Hepatocyte (in vitro differentiated cells): ENCODE measurements around the gene ANO1. TPM values are rescaled to one million over a fixed set of nuclear protein-coding genes. Genes with fewer than 3 reads are reported as not detected.

Source experiments
- DNase-seq: peaks from one replicate; pipeline ENCODE4 v3.0.0-alpha.2; 2016; ENCODE audit warnings: low spot score
- H2AFZ ChIP-seq: fragments of 200-600 bp; sonication (generic); 2 replicates; pipeline ENCODE4 v1.6.0; 2016; ENCODE audit warnings: antibody characterized with exemption, mild to moderate bottlenecking
- H3K27ac ChIP-seq: fragments of 200-600 bp; sonication (generic); 2 replicates; pipeline ENCODE4 v1.5.1; 2016; ENCODE audit warnings: mild to moderate bottlenecking
- H3K27me3 ChIP-seq: fragments of 200-600 bp; sonication (generic); 2 replicates; pipeline ENCODE4 v1.6.1; 2016
- H3K36me3 ChIP-seq: fragments of 200-600 bp; sonication (generic); replicated peaks from 2 replicates; pipeline ENCODE4 v1.5.1; 2016; ENCODE audit warnings: low read depth; ENCODE audit not compliant: insufficient read depth
- H3K4me1 ChIP-seq: fragments of 200-600 bp; sonication (generic); 2 replicates; pipeline ENCODE4 v1.5.1; 2016; ENCODE audit warnings: mild to moderate bottlenecking, moderate library complexity; ENCODE audit not compliant: insufficient read depth
- H3K4me2 ChIP-seq: fragments of 200-600 bp; sonication (generic); 2 replicates; pipeline ENCODE4 v1.6.0; 2016
- H3K4me3 ChIP-seq: fragments of 200-600 bp; sonication (generic); 2 replicates; pipeline ENCODE4 v1.5.1; 2016; ENCODE audit warnings: mild to moderate bottlenecking
- H3K79me2 ChIP-seq: fragments of 200-600 bp; sonication (generic); 2 replicates; pipeline ENCODE4 v1.6.0; 2017; ENCODE audit warnings: mild to moderate bottlenecking
- H3K9me2 ChIP-seq: fragments of 200-600 bp; sonication (generic); replicated peaks from 2 replicates; pipeline ENCODE4 v1.6.0; 2017; ENCODE audit warnings: mild to moderate bottlenecking; ENCODE audit not compliant: insufficient read depth
- H3K9me3 ChIP-seq: fragments of 200-600 bp; sonication (generic); 2 replicates; pipeline ENCODE4 v1.5.1; 2016; ENCODE audit warnings: low read depth, mild to moderate bottlenecking
- H4K20me1 ChIP-seq: fragments of 200-600 bp; sonication (generic); 2 replicates; pipeline ENCODE4 v1.6.0; 2016; ENCODE audit warnings: mild to moderate bottlenecking; ENCODE audit not compliant: insufficient read depth, poor library complexity, severe bottlenecking
- CTCF ChIP-seq: fragments of 200-600 bp; sonication (generic); IDR thresholded peaks from 2 replicates; pipeline ENCODE4 v1.5.1; 2016; ENCODE audit warnings: antibody characterized with exemption, mild to moderate bottlenecking; ENCODE audit not compliant: poor library complexity
- EZH2 ChIP-seq: fragments of 200-600 bp; sonication (generic); IDR thresholded peaks from 2 replicates; pipeline ENCODE4 v1.6.1; 2016; ENCODE audit warnings: antibody characterized with exemption, mild to moderate bottlenecking, borderline replicate concordance
- EZH2phosphoT487 ChIP-seq: fragments of 200-600 bp; sonication (generic); IDR thresholded peaks from one replicate; pipeline ENCODE4 v1.6.1; 2018; ENCODE audit warnings: antibody characterized with exemption, mild to moderate bottlenecking, low read depth, moderate library complexity; ENCODE audit not compliant: unreplicated experiment, severe bottlenecking
- WGBS: methylation state at CpG from one replicate; pipeline ENCODE4 v1.1.6; 2016; ENCODE audit warnings: low lambda C conversion rate; ENCODE audit errors: missing lambda C conversion rate; 5-methylcytosine and 5-hydroxymethylcytosine counted together
- polyA plus RNA-seq: library from polyadenylated mRNA; unstranded; fragments of >200 nt; fragmentation: Nextera tagmentation; extraction: Ambion mirVana; gene quantifications from 2 replicates; pipeline ENCODE4 v1.2.1, GENCODE V29; 2016
- total RNA-seq: library from RNA; depleted of rRNA; stranded (reverse); fragments of >200 nt; gene quantifications from 2 replicates; pipeline ENCODE4 v1.2.3, GENCODE V29; 2014

The ANO1 gene
- total and polyA plus RNA-seq, 2 experiments from 2014 or later, result 6.2 to 12.1 TPM

- DNase-seq, result no peak
- H3K4me1 ChIP-seq, result no peaks in the 10 kb centered on the region
- TF ChIP-seq EZH2phosphoT487 (no peak), EZH2 (no peak), CTCF (no peak)
- H4K20me1 ChIP-seq, result no peaks in the 10 kb centered on the region
- no peaks in the 10 kb centered on the region for H3K36me3 ChIP-seq
- H3K79me2 ChIP-seq, result no peaks in the 10 kb centered on the region
- H3K9me3 ChIP-seq, result peaks cover 19% of the 10 kb centered on the region
- no peak overlapping the region for H3K27ac ChIP-seq
- no peak overlapping the region for H3K4me2 ChIP-seq
- no peaks in the 10 kb centered on the region for H3K27me3 ChIP-seq
- H2AFZ ChIP-seq, result no peak overlapping the region
- no peak overlapping the region for H3K4me3 ChIP-seq
- H3K9me2 ChIP-seq, result no peaks in the 10 kb centered on the region
- WGBS, result 90% methylated on average over 4 of the region's 4 CpGs
Observed at GRCh38 chr11:70040869-70041501, 37.1 kb upstream of the ANO1 start.

- H2AFZ ChIP-seq, result no peak overlapping the region
- H3K9me2 ChIP-seq, result no peaks in the 10 kb centered on the region
- no peak overlapping the region for H3K4me2 ChIP-seq
- H3K4me3 ChIP-seq, result no peak overlapping the region
- no peaks in the 10 kb centered on the region for H3K36me3 ChIP-seq
- H3K79me2 ChIP-seq, result no peaks in the 10 kb centered on the region
- H3K27me3 ChIP-seq, result no peaks in the 10 kb centered on the region
- 94% methylated on average over 1 of the region's 1 CpG for WGBS
- no peaks in the 10 kb centered on the region for H3K4me1 ChIP-seq
- no peak overlapping the region for H3K27ac ChIP-seq
- no peaks in the 10 kb centered on the region for H4K20me1 ChIP-seq
- no peak for DNase-seq
- TF ChIP-seq EZH2phosphoT487 (no peak), EZH2 (no peak), CTCF (no peak)
- peaks cover 19% of the 10 kb centered on the region for H3K9me3 ChIP-seq
Observed at GRCh38 chr11:70043482-70043881, 34.6 kb upstream of the ANO1 start.

- H3K27me3 ChIP-seq, result no peaks in the 10 kb centered on the region
- H4K20me1 ChIP-seq, result no peaks in the 10 kb centered on the region
- H3K79me2 ChIP-seq, result no peaks in the 10 kb centered on the region
- no peak overlapping the region for H3K27ac ChIP-seq
- no peak overlapping the region for H2AFZ ChIP-seq
- TF ChIP-seq CTCF, result no peak
- TF ChIP-seq EZH2phosphoT487, result no peak
- TF ChIP-seq EZH2, result no peak
- H3K9me2 ChIP-seq, result no peaks in the 10 kb centered on the region
- no peak overlapping the region for H3K4me2 ChIP-seq
- no peak for DNase-seq
- peaks cover 19% of the 10 kb centered on the region for H3K9me3 ChIP-seq
- WGBS, result 63% methylated on average over 3 of the region's 3 CpGs
- no peak overlapping the region for H3K4me3 ChIP-seq
- H3K36me3 ChIP-seq, result no peaks in the 10 kb centered on the region
- H3K4me1 ChIP-seq, result no peaks in the 10 kb centered on the region
Observed at GRCh38 chr11:70046089-70046488, 32.0 kb upstream of the ANO1 start.
